Keratinocyte (primary cell): ENCODE results near the gene EPHA2.

ENCODE experiments used
- EZH2 ChIP-seq: IDR thresholded peaks from one replicate; pipeline ENCODE4 v1.6.1; 2012; ENCODE audit warnings: inconsistent platforms, mild to moderate bottlenecking, low read length, moderate library complexity
- TF ChIP-seq, protein P1 (sequence below), 3 experiments: IDR thresholded peaks in 1 of 3; conservative IDR thresholded peaks in 1 of 3; optimal IDR thresholded peaks in 1 of 3; 2 replicates in 2 of 3; 3 replicates in 1 of 3; pipeline versions ENCODE3 to v1.5.1; 2011; ENCODE audit warnings: low read length in 3 of 3, mild to moderate bottlenecking in 3 of 3, moderate library complexity in 2 of 3, control low read depth in 1 of 3, inconsistent platforms in 1 of 3; ENCODE audit not compliant: insufficient read depth in 2 of 3; ENCODE audit errors: extremely low read depth in 1 of 3

DNA sequence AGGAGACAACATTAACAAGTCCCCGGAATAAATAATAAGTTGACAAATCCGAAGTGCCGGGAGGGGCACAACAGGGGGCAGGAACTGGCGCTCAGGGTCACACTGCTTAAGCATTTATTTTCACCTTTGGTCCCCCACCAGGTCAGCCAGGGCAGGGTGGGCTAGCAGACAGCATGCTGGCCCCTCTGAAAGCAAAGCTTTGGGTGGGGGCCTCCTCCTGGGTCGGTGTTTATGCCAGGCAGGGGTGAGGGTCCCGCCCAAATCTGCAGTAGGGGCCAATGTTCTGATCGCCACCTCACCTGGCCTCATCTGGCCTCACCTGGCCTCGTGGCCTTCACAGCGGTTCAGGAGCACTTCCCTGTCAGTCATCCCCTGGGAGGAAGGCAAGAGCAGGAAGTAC lies 74.2 kb downstream of the EPHA2 start:
- TF ChIP-seq, protein P1, sequence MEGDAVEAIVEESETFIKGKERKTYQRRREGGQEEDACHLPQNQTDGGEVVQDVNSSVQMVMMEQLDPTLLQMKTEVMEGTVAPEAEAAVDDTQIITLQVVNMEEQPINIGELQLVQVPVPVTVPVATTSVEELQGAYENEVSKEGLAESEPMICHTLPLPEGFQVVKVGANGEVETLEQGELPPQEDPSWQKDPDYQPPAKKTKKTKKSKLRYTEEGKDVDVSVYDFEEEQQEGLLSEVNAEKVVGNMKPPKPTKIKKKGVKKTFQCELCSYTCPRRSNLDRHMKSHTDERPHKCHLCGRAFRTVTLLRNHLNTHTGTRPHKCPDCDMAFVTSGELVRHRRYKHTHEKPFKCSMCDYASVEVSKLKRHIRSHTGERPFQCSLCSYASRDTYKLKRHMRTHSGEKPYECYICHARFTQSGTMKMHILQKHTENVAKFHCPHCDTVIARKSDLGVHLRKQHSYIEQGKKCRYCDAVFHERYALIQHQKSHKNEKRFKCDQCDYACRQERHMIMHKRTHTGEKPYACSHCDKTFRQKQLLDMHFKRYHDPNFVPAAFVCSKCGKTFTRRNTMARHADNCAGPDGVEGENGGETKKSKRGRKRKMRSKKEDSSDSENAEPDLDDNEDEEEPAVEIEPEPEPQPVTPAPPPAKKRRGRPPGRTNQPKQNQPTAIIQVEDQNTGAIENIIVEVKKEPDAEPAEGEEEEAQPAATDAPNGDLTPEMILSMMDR (optimal IDR thresholded peaks at IDR 0.05 in 1 of 3, IDR thresholded peaks at IDR 0.05 in 1 of 3, conservative IDR thresholded peaks at IDR 0.05 in 1 of 3; ENCODE audit: extremely low read depth in 1 of 3, insufficient read depth in 2 of 3, low read length in 3 of 3) = no peak
- no peak for TF ChIP-seq EZH2
